HEK293 (cell line): Measurements from ENCODE around the gene RNPS1.

Experiments used
- GLI2 ChIP-seq: fragments of 450-650 bp; formaldehyde crosslinking; IDR thresholded peaks from 2 replicates; pipeline ENCODE4; 2017; ENCODE audit warnings: missing biosample characterization, missing genetic modification characterization, low read depth, borderline replicate concordance
- ZBTB21 ChIP-seq: fragments of 450-650 bp; formaldehyde crosslinking; IDR thresholded peaks from 2 replicates; pipeline ENCODE4 v1.5.1; 2017; ENCODE audit warnings: missing biosample characterization, missing genetic modification characterization
- ZBTB48 ChIP-seq: fragments of 450-650 bp; formaldehyde crosslinking; IDR thresholded peaks from 2 replicates; pipeline ENCODE4 v1.5.1; 2016; ENCODE audit warnings: missing biosample characterization, missing genetic modification characterization
- ZBTB8A ChIP-seq: fragments of 450-650 bp; formaldehyde crosslinking; IDR thresholded peaks from 2 replicates; pipeline ENCODE4 v1.5.1; 2016; ENCODE audit warnings: missing biosample characterization, missing genetic modification characterization
- ZNF202 ChIP-seq: fragments of 450-650 bp; formaldehyde crosslinking; IDR thresholded peaks from 2 replicates; pipeline ENCODE4 v1.5.1; 2016; ENCODE audit warnings: missing biosample characterization, missing genetic modification characterization, borderline replicate concordance
- ZNF530 ChIP-seq: fragments of 450-650 bp; formaldehyde crosslinking; IDR thresholded peaks from 2 replicates; pipeline ENCODE4 v1.5.1; 2016; ENCODE audit warnings: low read depth, missing biosample characterization, missing genetic modification characterization
- TF ChIP-seq, protein P1 (sequence below): fragments of 450-650 bp; formaldehyde crosslinking; IDR thresholded peaks from 2 replicates; pipeline ENCODE4 v1.5.1; 2016; ENCODE audit warnings: missing biosample characterization, missing genetic modification characterization
- TF ChIP-seq, protein P2 (sequence below): fragments of 450-650 bp; IDR thresholded peaks from 2 replicates; pipeline ENCODE4 v1.5.1; 2018; ENCODE audit warnings: missing biosample characterization, mild to moderate bottlenecking, missing genetic modification characterization
- TF ChIP-seq, protein P3 (sequence below): fragments of 450-650 bp; formaldehyde crosslinking; IDR thresholded peaks from 2 replicates; pipeline ENCODE4 v1.5.1; 2016; ENCODE audit warnings: missing biosample characterization, missing genetic modification characterization
- TF ChIP-seq, protein P4 (sequence below): fragments of 450-650 bp; formaldehyde crosslinking; IDR thresholded peaks from 2 replicates; pipeline ENCODE4 v1.5.1; 2016; ENCODE audit warnings: missing biosample characterization, missing genetic modification characterization, low read depth
- TF ChIP-seq, protein P5 (sequence below): fragments of 450-650 bp; formaldehyde crosslinking; IDR thresholded peaks from 2 replicates; pipeline ENCODE4 v1.5.1; 2016; ENCODE audit warnings: missing biosample characterization, missing genetic modification characterization

DNA sequence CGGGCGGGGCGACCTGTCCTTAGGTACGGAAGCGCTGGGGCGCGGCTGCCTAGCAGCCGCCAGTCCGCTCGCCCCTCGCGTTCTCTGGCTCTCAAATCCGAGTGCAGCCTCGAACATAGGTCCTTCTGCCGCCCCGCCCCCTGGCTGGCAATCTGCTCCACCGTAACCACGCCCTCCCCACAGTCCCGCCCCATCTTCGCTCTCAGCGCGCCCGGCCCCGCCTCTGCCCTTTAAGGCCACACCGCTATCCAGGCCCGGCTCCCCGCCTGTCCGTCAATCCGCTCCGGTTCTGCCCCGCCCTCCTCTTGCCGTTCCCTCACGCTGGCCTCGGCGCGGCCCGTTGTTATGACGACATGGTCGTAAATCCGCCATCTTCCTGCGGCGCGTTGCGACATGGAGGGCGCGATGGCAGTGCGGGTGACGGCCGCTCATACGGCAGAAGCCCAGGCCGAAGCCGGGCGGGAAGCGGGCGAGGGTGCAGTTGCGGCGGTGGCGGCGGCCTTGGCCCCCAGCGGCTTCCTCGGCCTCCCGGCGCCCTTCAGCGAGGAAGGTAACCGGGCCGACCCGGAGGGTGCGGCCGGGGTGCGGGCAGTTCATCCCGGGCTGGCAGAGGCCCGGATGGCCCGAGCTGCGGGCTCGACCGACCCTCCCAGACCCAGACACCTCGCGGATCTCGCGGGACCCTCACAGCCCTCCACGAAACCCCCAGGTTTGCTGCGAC, 44.5 kb downstream of the RNPS1 start, which contains the start of gene E4F1:
- no peak for TF ChIP-seq ZBTB48
- TF ChIP-seq GLI2 (tag by site-specific recombination), result no peak
- TF ChIP-seq, protein P1, sequence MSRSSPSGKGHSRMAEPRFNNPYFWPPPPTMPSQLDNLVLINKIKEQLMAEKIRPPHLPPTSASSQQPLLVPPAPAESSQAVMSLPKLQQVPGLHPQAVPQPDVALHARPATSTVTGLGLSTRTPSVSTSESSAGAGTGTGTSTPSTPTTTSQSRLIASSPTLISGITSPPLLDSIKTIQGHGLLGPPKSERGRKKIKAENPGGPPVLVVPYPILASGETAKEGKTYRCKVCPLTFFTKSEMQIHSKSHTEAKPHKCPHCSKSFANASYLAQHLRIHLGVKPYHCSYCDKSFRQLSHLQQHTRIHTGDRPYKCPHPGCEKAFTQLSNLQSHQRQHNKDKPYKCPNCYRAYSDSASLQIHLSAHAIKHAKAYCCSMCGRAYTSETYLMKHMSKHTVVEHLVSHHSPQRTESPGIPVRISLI (tag by site-specific recombination), result no peak
- peak; percentile 76 for TF ChIP-seq ZBTB8A (tag by site-specific recombination)
- no peak for TF ChIP-seq ZNF530
- TF ChIP-seq, protein P2, sequence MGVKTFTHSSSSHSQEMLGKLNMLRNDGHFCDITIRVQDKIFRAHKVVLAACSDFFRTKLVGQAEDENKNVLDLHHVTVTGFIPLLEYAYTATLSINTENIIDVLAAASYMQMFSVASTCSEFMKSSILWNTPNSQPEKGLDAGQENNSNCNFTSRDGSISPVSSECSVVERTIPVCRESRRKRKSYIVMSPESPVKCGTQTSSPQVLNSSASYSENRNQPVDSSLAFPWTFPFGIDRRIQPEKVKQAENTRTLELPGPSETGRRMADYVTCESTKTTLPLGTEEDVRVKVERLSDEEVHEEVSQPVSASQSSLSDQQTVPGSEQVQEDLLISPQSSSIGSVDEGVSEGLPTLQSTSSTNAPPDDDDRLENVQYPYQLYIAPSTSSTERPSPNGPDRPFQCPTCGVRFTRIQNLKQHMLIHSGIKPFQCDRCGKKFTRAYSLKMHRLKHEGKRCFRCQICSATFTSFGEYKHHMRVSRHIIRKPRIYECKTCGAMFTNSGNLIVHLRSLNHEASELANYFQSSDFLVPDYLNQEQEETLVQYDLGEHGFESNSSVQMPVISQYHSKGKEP (tag by site-specific recombination), result no peak
- TF ChIP-seq ZNF202 (tag by site-specific recombination), result no peak
- TF ChIP-seq, protein P3, sequence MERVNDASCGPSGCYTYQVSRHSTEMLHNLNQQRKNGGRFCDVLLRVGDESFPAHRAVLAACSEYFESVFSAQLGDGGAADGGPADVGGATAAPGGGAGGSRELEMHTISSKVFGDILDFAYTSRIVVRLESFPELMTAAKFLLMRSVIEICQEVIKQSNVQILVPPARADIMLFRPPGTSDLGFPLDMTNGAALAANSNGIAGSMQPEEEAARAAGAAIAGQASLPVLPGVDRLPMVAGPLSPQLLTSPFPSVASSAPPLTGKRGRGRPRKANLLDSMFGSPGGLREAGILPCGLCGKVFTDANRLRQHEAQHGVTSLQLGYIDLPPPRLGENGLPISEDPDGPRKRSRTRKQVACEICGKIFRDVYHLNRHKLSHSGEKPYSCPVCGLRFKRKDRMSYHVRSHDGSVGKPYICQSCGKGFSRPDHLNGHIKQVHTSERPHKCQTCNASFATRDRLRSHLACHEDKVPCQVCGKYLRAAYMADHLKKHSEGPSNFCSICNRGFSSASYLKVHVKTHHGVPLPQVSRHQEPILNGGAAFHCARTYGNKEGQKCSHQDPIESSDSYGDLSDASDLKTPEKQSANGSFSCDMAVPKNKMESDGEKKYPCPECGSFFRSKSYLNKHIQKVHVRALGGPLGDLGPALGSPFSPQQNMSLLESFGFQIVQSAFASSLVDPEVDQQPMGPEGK (tag by site-specific recombination), result peak; percentile 59
- TF ChIP-seq, protein P4, sequence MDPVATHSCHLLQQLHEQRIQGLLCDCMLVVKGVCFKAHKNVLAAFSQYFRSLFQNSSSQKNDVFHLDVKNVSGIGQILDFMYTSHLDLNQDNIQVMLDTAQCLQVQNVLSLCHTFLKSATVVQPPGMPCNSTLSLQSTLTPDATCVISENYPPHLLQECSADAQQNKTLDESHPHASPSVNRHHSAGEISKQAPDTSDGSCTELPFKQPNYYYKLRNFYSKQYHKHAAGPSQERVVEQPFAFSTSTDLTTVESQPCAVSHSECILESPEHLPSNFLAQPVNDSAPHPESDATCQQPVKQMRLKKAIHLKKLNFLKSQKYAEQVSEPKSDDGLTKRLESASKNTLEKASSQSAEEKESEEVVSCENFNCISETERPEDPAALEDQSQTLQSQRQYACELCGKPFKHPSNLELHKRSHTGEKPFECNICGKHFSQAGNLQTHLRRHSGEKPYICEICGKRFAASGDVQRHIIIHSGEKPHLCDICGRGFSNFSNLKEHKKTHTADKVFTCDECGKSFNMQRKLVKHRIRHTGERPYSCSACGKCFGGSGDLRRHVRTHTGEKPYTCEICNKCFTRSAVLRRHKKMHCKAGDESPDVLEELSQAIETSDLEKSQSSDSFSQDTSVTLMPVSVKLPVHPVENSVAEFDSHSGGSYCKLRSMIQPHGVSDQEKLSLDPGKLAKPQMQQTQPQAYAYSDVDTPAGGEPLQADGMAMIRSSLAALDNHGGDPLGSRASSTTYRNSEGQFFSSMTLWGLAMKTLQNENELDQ (tag by site-specific recombination), result no peak
- TF ChIP-seq, protein P5, sequence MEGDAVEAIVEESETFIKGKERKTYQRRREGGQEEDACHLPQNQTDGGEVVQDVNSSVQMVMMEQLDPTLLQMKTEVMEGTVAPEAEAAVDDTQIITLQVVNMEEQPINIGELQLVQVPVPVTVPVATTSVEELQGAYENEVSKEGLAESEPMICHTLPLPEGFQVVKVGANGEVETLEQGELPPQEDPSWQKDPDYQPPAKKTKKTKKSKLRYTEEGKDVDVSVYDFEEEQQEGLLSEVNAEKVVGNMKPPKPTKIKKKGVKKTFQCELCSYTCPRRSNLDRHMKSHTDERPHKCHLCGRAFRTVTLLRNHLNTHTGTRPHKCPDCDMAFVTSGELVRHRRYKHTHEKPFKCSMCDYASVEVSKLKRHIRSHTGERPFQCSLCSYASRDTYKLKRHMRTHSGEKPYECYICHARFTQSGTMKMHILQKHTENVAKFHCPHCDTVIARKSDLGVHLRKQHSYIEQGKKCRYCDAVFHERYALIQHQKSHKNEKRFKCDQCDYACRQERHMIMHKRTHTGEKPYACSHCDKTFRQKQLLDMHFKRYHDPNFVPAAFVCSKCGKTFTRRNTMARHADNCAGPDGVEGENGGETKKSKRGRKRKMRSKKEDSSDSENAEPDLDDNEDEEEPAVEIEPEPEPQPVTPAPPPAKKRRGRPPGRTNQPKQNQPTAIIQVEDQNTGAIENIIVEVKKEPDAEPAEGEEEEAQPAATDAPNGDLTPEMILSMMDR (tag by site-specific recombination), result no peak; the same call in 1 of the 2 replicates
- TF ChIP-seq ZBTB21, result peak; percentile 83; the same call in 1 of the 2 replicates
